ENCODE measurements around the gene SLC44A3. TPM values are rescaled to one million over a fixed set of nuclear protein-coding genes. Genes with fewer than 3 reads are reported as not detected.
A peak's percentile ranks its signal among the peaks of the same experiment; 100 is the strongest.

SLC44A3 gene
- total RNA-seq, 2 experiments from 2014 or later, result 0.27 to 0.36 TPM

- H3K36me3 Mint-ChIP-seq (ENCODE audit: low read depth), result no peaks in the 10 kb centered on the region
- ATAC-seq (ENCODE audit: poor library complexity), result no peak
- ChIA-PET POLR2A (no interaction called here), CTCF (interaction anchor here (0.8 kb wide), 1 partner anchor 15 kb away, joined by 3 read pairs; no protein-coding TSS in a partner anchor)
- no peak overlapping the region for H3K27ac Mint-ChIP-seq
- H3K4me3 ChIP-seq (ENCODE audit: low read length), result no peak overlapping the region
- peaks cover 16% of the 10 kb centered on the region for H3K4me1 Mint-ChIP-seq (ENCODE audit: low read depth)
- no peak for TF ChIP-seq CTCF (IDR thresholded peaks at IDR 0.05)
- no peak for DNase-seq
- H3K27me3 ChIP-seq (ENCODE audit: control insufficient read depth in 1 of 2, insufficient read depth in 2 of 2, low read length in 2 of 2), result peaks cover 16 to 17% of the 10 kb centered on the region in 2 experiments
- no peaks in the 10 kb centered on the region for H3K9me3 ChIP-seq (ENCODE audit: control insufficient read depth in 1 of 2, insufficient read depth in 1 of 2, low read length in 2 of 2)
- no peaks in the 10 kb centered on the region for H3K36me3 ChIP-seq (ENCODE audit: insufficient read depth, low read length)
- peaks cover 20% of the 10 kb centered on the region for H3K4me1 ChIP-seq (ENCODE audit: insufficient read depth, low read length)
- H3K27me3 Mint-ChIP-seq, result peaks cover 46% of the 10 kb centered on the region
- H3K4me3 Mint-ChIP-seq, result peak overlapping the region; percentile 83
- no peaks in the 10 kb centered on the region for H3K9me3 Mint-ChIP-seq
- no peak overlapping the region for H3K27ac ChIP-seq (ENCODE audit: low read depth in 1 of 2, low read length in 2 of 2)
- intact Hi-C loops (cut with DNase I, micrococcal nuclease), result no loop called here
Observed at GRCh38 chr1:94928293-94928939, 108.3 kb downstream of the SLC44A3 start.

DNA sequence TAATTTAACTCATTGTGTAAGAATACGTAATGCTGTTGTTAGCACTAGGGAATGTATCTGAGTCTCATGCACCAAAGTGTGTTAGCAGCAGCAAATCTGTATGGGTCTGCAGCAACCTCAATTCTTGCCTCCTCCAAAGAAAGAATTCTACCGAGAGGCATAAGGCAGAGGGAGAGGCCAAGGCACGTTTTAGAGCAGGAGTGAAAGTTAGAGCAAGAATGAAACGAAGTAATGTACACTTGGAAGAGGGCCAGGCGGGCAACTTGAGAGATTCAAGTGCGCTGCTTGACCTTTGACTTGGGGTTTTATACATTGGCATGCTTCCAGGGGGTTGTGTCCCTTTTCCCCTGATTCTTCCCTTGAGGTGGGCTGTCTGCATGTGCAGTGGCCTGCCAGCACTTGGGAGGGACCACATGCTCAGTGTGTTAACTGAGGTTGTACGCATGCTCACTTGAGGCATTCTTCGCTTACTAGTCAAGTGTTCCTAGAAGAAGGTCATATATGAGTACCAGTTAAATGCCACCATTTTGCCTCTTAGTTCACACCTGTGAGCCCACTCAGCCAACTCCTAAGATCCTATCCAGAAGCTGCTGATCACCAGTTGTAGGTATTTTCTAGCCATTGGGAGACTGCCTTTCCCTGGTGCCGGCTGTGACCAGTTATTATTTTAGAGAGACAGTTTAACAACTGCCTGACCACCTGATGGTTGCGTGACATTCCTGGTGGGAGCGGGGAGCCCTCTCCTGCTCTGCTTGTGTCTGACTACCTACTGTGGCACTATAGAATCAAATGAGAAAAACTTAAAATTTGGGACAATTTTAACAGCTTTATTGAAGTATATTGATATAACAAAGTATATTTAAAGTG is 109.4 kb downstream of the SLC44A3 start:
- H3K27me3 Mint-ChIP-seq, result peaks cover 34% of the 10 kb centered on the region
- H3K9me3 Mint-ChIP-seq, result no peaks in the 10 kb centered on the region
- Histone ChIP-seq H3K27ac (ENCODE audit: low read depth in 1 of 2, low read length in 2 of 2) (no peak overlapping the region), H3K9me3 (ENCODE audit: control insufficient read depth in 1 of 2, insufficient read depth in 1 of 2, low read length in 2 of 2) (no peaks in the 10 kb centered on the region), H3K36me3 (ENCODE audit: insufficient read depth, low read length) (no peaks in the 10 kb centered on the region), H3K4me3 (ENCODE audit: low read length) (no peak overlapping the region), H3K27me3 (ENCODE audit: control insufficient read depth in 1 of 2, insufficient read depth in 2 of 2, low read length in 2 of 2) (peaks cover 14% of the 10 kb centered on the region in 2 experiments), H3K4me1 (ENCODE audit: insufficient read depth, low read length) (peaks cover 20% of the 10 kb centered on the region)
- H3K36me3 Mint-ChIP-seq (ENCODE audit: low read depth), result no peaks in the 10 kb centered on the region
- H3K4me3 Mint-ChIP-seq, result no peak overlapping the region
- DNase-seq (no peak), ATAC-seq (ENCODE audit: poor library complexity) (no peak)
- no peak overlapping the region for H3K27ac Mint-ChIP-seq
- CTCF ChIA-PET, result no interaction called here
- intact Hi-C loops (cut with DNase I, micrococcal nuclease), result no loop called here
- peaks cover 16% of the 10 kb centered on the region for H3K4me1 Mint-ChIP-seq (ENCODE audit: low read depth)
- POLR2A ChIA-PET, result no interaction called here
- TF ChIP-seq CTCF (IDR thresholded peaks at IDR 0.05), result no peak

DNA sequence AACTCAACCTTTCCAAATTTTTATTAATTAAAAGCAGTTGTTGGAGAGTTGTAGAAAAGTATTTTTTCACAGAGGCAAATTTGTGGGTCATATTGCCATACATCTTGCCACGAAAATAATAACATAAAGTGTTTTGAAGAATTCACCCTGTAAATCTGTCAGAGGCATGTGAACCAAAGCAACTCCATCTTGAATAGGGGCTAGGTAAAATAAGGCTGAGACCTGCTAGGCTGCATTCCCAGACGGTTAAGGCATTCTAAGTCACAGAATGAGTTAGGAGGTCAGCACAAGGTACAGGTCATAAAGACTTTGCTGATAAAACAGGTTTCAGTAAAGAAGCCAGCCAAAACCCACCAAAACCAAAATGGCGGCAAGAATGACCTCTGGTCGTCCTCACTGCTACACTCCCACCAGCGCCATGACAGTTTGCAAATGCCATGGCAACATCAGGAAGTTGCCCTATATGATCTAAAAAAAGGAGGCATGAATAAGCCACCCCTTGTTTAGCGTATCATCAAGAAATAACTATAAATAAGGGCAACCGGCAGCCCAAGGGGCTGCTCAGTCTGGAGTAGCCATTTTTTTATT is 111.2 kb downstream of the SLC44A3 start:
- intact Hi-C loops (cut with DNase I, micrococcal nuclease), result no loop called here

More for the DNA sequence above, 111.2 kb downstream of the SLC44A3 start:
- DNase-seq, result no peak
- ATAC-seq (ENCODE audit: poor library complexity), result no peak
- peaks cover 0 to 5% of the 10 kb centered on the region in 2 experiments for H3K27me3 ChIP-seq (ENCODE audit: control insufficient read depth in 1 of 2, insufficient read depth in 2 of 2, low read length in 2 of 2)
- no peak overlapping the region for H3K27ac Mint-ChIP-seq
- H3K27me3 Mint-ChIP-seq, result peaks cover 18% of the 10 kb centered on the region
- ChIA-PET POLR2A (no interaction called here), CTCF (no interaction called here)
- H3K36me3 Mint-ChIP-seq (ENCODE audit: low read depth), result no peaks in the 10 kb centered on the region
- H3K27ac ChIP-seq (ENCODE audit: low read depth in 1 of 2, low read length in 2 of 2), result no peak overlapping the region
- no peak overlapping the region for H3K4me3 Mint-ChIP-seq
- H3K36me3 ChIP-seq (ENCODE audit: insufficient read depth, low read length), result no peaks in the 10 kb centered on the region
- no peaks in the 10 kb centered on the region for H3K4me1 Mint-ChIP-seq (ENCODE audit: low read depth)
- no peak for TF ChIP-seq CTCF (IDR thresholded peaks at IDR 0.05)
- H3K9me3 ChIP-seq (ENCODE audit: control insufficient read depth in 1 of 2, insufficient read depth in 1 of 2, low read length in 2 of 2), result no peaks in the 10 kb centered on the region
- H3K4me1 ChIP-seq (ENCODE audit: insufficient read depth, low read length), result peaks cover 10% of the 10 kb centered on the region
- no peaks in the 10 kb centered on the region for H3K9me3 Mint-ChIP-seq
- no peak overlapping the region for H3K4me3 ChIP-seq (ENCODE audit: low read length)
